ENCODE measurements around the gene IRF4.

DNA sequence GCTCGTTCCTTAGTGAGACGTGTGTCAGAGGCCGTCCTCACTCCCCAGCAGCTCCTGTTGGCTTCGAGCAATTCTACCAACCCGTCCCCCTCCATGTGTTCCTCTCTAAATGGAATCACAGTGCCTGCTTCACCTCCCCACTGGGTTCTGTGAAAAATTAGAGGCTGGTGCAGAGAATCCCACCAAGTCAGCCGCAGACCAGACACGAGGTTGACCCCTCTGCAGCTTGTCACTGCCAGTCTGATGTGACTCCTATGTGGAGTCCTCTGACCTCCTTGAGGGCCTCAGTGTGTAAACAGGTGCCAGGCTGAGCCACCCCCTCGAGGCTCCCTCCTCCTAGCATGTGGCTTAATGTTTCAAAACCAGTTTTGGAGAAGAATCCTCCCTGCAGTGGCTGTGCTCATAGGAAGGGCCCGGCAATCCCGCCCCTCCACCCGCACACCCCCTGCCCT lies 12.6 kb upstream of the IRF4 start:
- TF ChIP-seq, protein P1, sequence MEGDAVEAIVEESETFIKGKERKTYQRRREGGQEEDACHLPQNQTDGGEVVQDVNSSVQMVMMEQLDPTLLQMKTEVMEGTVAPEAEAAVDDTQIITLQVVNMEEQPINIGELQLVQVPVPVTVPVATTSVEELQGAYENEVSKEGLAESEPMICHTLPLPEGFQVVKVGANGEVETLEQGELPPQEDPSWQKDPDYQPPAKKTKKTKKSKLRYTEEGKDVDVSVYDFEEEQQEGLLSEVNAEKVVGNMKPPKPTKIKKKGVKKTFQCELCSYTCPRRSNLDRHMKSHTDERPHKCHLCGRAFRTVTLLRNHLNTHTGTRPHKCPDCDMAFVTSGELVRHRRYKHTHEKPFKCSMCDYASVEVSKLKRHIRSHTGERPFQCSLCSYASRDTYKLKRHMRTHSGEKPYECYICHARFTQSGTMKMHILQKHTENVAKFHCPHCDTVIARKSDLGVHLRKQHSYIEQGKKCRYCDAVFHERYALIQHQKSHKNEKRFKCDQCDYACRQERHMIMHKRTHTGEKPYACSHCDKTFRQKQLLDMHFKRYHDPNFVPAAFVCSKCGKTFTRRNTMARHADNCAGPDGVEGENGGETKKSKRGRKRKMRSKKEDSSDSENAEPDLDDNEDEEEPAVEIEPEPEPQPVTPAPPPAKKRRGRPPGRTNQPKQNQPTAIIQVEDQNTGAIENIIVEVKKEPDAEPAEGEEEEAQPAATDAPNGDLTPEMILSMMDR (IDR thresholded peaks at IDR 0.05; ENCODE audit: low read length): no peak
- TF ChIP-seq EZH2 (optimal IDR thresholded peaks at IDR 0.05; ENCODE audit: low read depth, low read length) (no peak), EZH2phosphoT487 (IDR thresholded peaks at IDR 0.05; ENCODE audit: low read length) (no peak)

Measured in MM.1S (cell line).